Fibroblast of skin of right biceps (primary cell): ENCODE data around the gene LLGL1.

Experiments
- DNase-seq: peaks from one replicate; pipeline ENCODE4 v3.0.0-alpha.2; 2013

Gene LLGL1

GRCh38 chr17:18225121-18225641 lies at the start of gene LLGL1:
Gene LLGL1 (plus strand): TSS chr17:18225635. CDS start chr17:18225683, 48 bp downstream.
- DNase-seq = peak; percentile 97

GRCh38 chr17:18176176-18176575 lies 49.3 kb upstream of the LLGL1 start:
- no peak for DNase-seq

- DNase-seq = no peak
Measured at GRCh38 chr17:18177133-18177532, 48.3 kb upstream of the LLGL1 start.

- no peak for DNase-seq
Measured at GRCh38 chr17:18177722-18178121, 47.7 kb upstream of the LLGL1 start.

GRCh38 chr17:18179196-18179595 lies 46.2 kb upstream of the LLGL1 start:
- DNase-seq = no peak

- no peak for DNase-seq
Measured at GRCh38 chr17:18179804-18180203, 45.6 kb upstream of the LLGL1 start.

- peak; percentile 33 for DNase-seq
Measured at GRCh38 chr17:18181358-18181757, 44.1 kb upstream of the LLGL1 start.

GRCh38 chr17:18182110-18182977 lies 43.1 kb upstream of the LLGL1 start:
- no peak for DNase-seq

- DNase-seq = peak; percentile 91
Measured at GRCh38 chr17:18182978-18183333, 42.5 kb upstream of the LLGL1 start.

- DNase-seq = peak; percentile 100
Measured at GRCh38 chr17:18183334-18184142, 41.9 kb upstream of the LLGL1 start, which contains the start of gene ALKBH5. Gene ALKBH5 (plus strand): TSS chr17:18183828. CDS start chr17:18184244, 416 bp downstream.

GRCh38 chr17:18184143-18185031 lies 41.0 kb upstream of the LLGL1 start:
- peak; percentile 36 for DNase-seq

- DNase-seq = peak; percentile 49
Measured at GRCh38 chr17:18185391-18185790, 40.0 kb upstream of the LLGL1 start.

GRCh38 chr17:18185832-18186626 lies 39.4 kb upstream of the LLGL1 start:
- DNase-seq = no peak

- DNase-seq = peak; percentile 31
Measured at GRCh38 chr17:18186627-18186982, 38.8 kb upstream of the LLGL1 start.

GRCh38 chr17:18187226-18187625 lies 38.2 kb upstream of the LLGL1 start:
- DNase-seq = no peak

- peak; percentile 30 for DNase-seq
Measured at GRCh38 chr17:18187821-18188761, 37.3 kb upstream of the LLGL1 start.

GRCh38 chr17:18190628-18191235 lies 34.7 kb upstream of the LLGL1 start:
- no peak for DNase-seq

GRCh38 chr17:18191236-18191667 lies 34.2 kb upstream of the LLGL1 start:
- no peak for DNase-seq

GRCh38 chr17:18191967-18192366 lies 33.5 kb upstream of the LLGL1 start:
- DNase-seq = no peak

GRCh38 chr17:18194394-18194793 lies 31.0 kb upstream of the LLGL1 start:
- DNase-seq = no peak
